H1 (cell line): ENCODE results near the gene CACNA1G. TPM values are rescaled to one million over a fixed set of nuclear protein-coding genes. Genes with fewer than 3 reads are reported as not detected.

Experiments
- CTCF ChIA-PET: fragments of 300-600 bp; sonication (Branson Sonifier 250); formaldehyde crosslinking; loops from one replicate; lab custom pipeline; 2021; ENCODE audit not compliant: partially characterized antibody; lab: Charles Lee
- POLR2A ChIA-PET: fragments of 300-600 bp; sonication (Branson Sonifier 250); formaldehyde crosslinking; loops from one replicate; lab custom pipeline; 2021; ENCODE audit warnings: inconsistent platforms; ENCODE audit not compliant: partially characterized antibody; lab: Charles Lee
- DNase-seq, 2 experiments: peaks; one replicate each; pipeline versions ENCODE4 v3.0.0 to v3.0.0-alpha.2; 2010 to 2022; ENCODE audit warnings: low spot score in 2 of 2, low read depth in 1 of 2, mixed read lengths in 1 of 2
- FAIRE-seq: peaks from 2 replicates; lab custom pipeline; 2011; peaks lifted over from hg19 to GRCh38; lab: Jason Lieb, UNC
- H2AFZ ChIP-seq: 2 replicates; pipeline ENCODE4 v1.8.1; 2012; ENCODE audit warnings: low read length, inconsistent platforms
- H2AK5ac ChIP-seq: 2 replicates; pipeline ENCODE4 v1.6.1; 2013; ENCODE audit warnings: low read depth, low read length
- H2BK120ac ChIP-seq: replicated peaks from 2 replicates; pipeline ENCODE3; 2013; ENCODE audit warnings: low read depth, low read length, inconsistent platforms
- H2BK12ac ChIP-seq: 2 replicates; pipeline ENCODE4 v1.6.1; 2013; ENCODE audit warnings: low read depth, low read length
- H2BK15ac ChIP-seq: 2 replicates; pipeline ENCODE4 v1.6.1; 2013; ENCODE audit warnings: low read length
- H2BK20ac ChIP-seq: 2 replicates; pipeline ENCODE4 v1.6.1; 2013; ENCODE audit warnings: low read length
- H2BK5ac ChIP-seq: 2 replicates; pipeline ENCODE4 v1.6.1; 2013; ENCODE audit warnings: low read depth, low read length
- H3K14ac ChIP-seq: 2 replicates; pipeline ENCODE4 v1.6.1; 2013; ENCODE audit warnings: inconsistent platforms; ENCODE audit not compliant: insufficient read length
- H3K18ac ChIP-seq: 2 replicates; pipeline ENCODE4 v1.6.1; 2013; ENCODE audit warnings: low read length; ENCODE audit errors: extremely low read depth
- H3K23ac ChIP-seq: 2 replicates; pipeline ENCODE4 v1.6.1; 2013; ENCODE audit warnings: inconsistent platforms; ENCODE audit not compliant: insufficient read length
- H3K23me2 ChIP-seq: 2 replicates; pipeline ENCODE4 v1.6.1; 2013; ENCODE audit warnings: low read depth, low read length
- H3K27ac ChIP-seq: 2 replicates; pipeline ENCODE4 v1.6.1; 2011; ENCODE audit warnings: low read depth, low read length, inconsistent platforms
- H3K27me3 ChIP-seq, 4 experiments: replicated peaks in 1 of 4; 1 replicate in 1 of 4; 2 replicates in 3 of 4; pipeline versions ENCODE4 v1.6.1 to v1.8.1; 2011 to 2013; ENCODE audit warnings: low read length in 3 of 4, mild to moderate bottlenecking in 3 of 4, inconsistent platforms in 2 of 4, mixed read lengths in 2 of 4, moderate library complexity in 1 of 4; ENCODE audit not compliant: control insufficient read depth in 3 of 4, insufficient read depth in 3 of 4; ENCODE audit errors: extremely low read depth in 1 of 4
- H3K36me3 ChIP-seq, 4 experiments: 2 replicates each; pipeline versions ENCODE4 v1.6.1 to v1.8.1; 2011 to 2013; ENCODE audit warnings: mild to moderate bottlenecking in 4 of 4, low read length in 3 of 4, moderate library complexity in 2 of 4, control low read depth in 1 of 4, inconsistent platforms in 1 of 4; ENCODE audit not compliant: insufficient read depth in 4 of 4, control insufficient read depth in 2 of 4
- H3K4ac ChIP-seq: replicated peaks from 2 replicates; pipeline ENCODE3; 2013; ENCODE audit warnings: low read length, low read depth, mixed read lengths, inconsistent platforms; ENCODE audit not compliant: insufficient read length
- H3K4me1 ChIP-seq, 4 experiments: replicated peaks in 1 of 4; 1 replicate in 1 of 4; 2 replicates in 3 of 4; pipeline versions ENCODE4 v1.6.1 to v1.8.1; 2011 to 2013; ENCODE audit warnings: low read length in 3 of 4, inconsistent platforms in 2 of 4, mixed read lengths in 1 of 4; ENCODE audit not compliant: insufficient read depth in 4 of 4, control insufficient read depth in 3 of 4
- H3K4me2 ChIP-seq, 2 experiments: 2 replicates each; pipeline versions ENCODE4 v1.6.1 to v1.8.1; 2011 to 2013; ENCODE audit warnings: low read depth in 2 of 2, low read length in 2 of 2, control low read depth in 1 of 2, inconsistent platforms in 1 of 2, mild to moderate bottlenecking in 1 of 2; ENCODE audit not compliant: insufficient read depth in 1 of 2
- H3K4me3 ChIP-seq, 4 experiments: fragments of 200-600, 300-600 bp in 1 of 4; sonication (generic), shearing (Covaris generic), sonication (Bioruptor Twin) in 1 of 4; 2 replicates each; pipeline versions ENCODE4 v1.5.1 to v1.8.1; 2011 to 2016; ENCODE audit warnings: low read length in 4 of 4, low read depth in 3 of 4, control low read depth in 2 of 4, inconsistent platforms in 2 of 4, mild to moderate bottlenecking in 2 of 4, mixed read lengths in 1 of 4, moderate library complexity in 1 of 4; ENCODE audit not compliant: insufficient read depth in 2 of 4; ENCODE audit errors: extremely low read depth in 1 of 4
- H3K56ac ChIP-seq: replicated peaks from 2 replicates; pipeline ENCODE3; 2013; ENCODE audit warnings: low read depth, mild to moderate bottlenecking, mixed read lengths, low read length, inconsistent platforms; ENCODE audit not compliant: insufficient read length
- H3K79me1 ChIP-seq: 2 replicates; pipeline ENCODE4 v1.6.1; 2013; ENCODE audit warnings: low read depth, low read length, control low read depth
- H3K79me2 ChIP-seq, 2 experiments: 2 replicates each; pipeline versions ENCODE4 v1.6.1 to v1.8.1; 2012 to 2013; ENCODE audit warnings: low read length in 2 of 2, mild to moderate bottlenecking in 2 of 2, inconsistent platforms in 1 of 2; ENCODE audit not compliant: insufficient read depth in 2 of 2, control insufficient read depth in 1 of 2
- H3K9ac ChIP-seq, 4 experiments: replicated peaks in 1 of 4; 1 replicate in 1 of 4; 2 replicates in 3 of 4; pipeline versions ENCODE4 v1.6.1 to v1.8.1; 2011 to 2013; ENCODE audit warnings: low read depth in 3 of 4, low read length in 3 of 4, control low read depth in 2 of 4, mild to moderate bottlenecking in 2 of 4, moderate library complexity in 2 of 4, inconsistent platforms in 1 of 4; ENCODE audit errors: extremely low read depth in 1 of 4
- H3K9me3 ChIP-seq, 2 experiments: 2 replicates each; pipeline versions ENCODE4 v1.6.1 to v1.8.1; 2012 to 2013; ENCODE audit warnings: mild to moderate bottlenecking in 2 of 2, moderate library complexity in 2 of 2, control low read depth in 1 of 2, inconsistent platforms in 1 of 2, low read depth in 1 of 2, low read length in 1 of 2, mixed read lengths in 1 of 2; ENCODE audit not compliant: insufficient read depth in 2 of 2
- H4K20me1 ChIP-seq, 2 experiments: replicated peaks in 1 of 2; 2 replicates each; pipeline versions ENCODE3 to v1.8.1; 2011 to 2013; ENCODE audit warnings: inconsistent platforms in 2 of 2, low read length in 2 of 2, mild to moderate bottlenecking in 1 of 2; ENCODE audit not compliant: insufficient read depth in 2 of 2, control insufficient read depth in 1 of 2
- H4K5ac ChIP-seq: 2 replicates; pipeline ENCODE4 v1.6.1; 2013; ENCODE audit warnings: low read length, low read depth, mixed read lengths, inconsistent platforms; ENCODE audit not compliant: insufficient read length
- H4K8ac ChIP-seq: 2 replicates; pipeline ENCODE4 v1.8.0; 2013; ENCODE audit warnings: mild to moderate bottlenecking, moderate library complexity, low read length, inconsistent platforms; ENCODE audit not compliant: insufficient read depth; ENCODE audit errors: extremely low read depth
- H4K91ac ChIP-seq: replicated peaks from 2 replicates; pipeline ENCODE3; 2013; ENCODE audit warnings: low read length, mixed read lengths, inconsistent platforms; ENCODE audit not compliant: insufficient read length
- KDM1A ChIP-seq: fragments of 200-600, 300-600 bp; sonication (generic); IDR thresholded peaks from 2 replicates; pipeline ENCODE4 v1.7.1; 2016; ENCODE audit warnings: mild to moderate bottlenecking, low read length, borderline replicate concordance
- TAF7 ChIP-seq: optimal IDR thresholded peaks from 2 replicates; pipeline ENCODE3; 2011; ENCODE audit warnings: low read depth, mild to moderate bottlenecking, inconsistent platforms, low read length, moderate library complexity, borderline replicate concordance
- WGBS, 2 experiments: shearing (Covaris generic) in 1 of 2; methylation state at CpG; one replicate each; pipeline versions ENCODE4 v1.1.6 to v1.1.7; 2013 to 2015; ENCODE audit warnings: low lambda C conversion rate in 2 of 2, mixed read lengths in 2 of 2, inconsistent platforms in 1 of 2, low coverage in 1 of 2, missing lambda C conversion rate in 1 of 2; ENCODE audit not compliant: insufficient replicate concordance in 2 of 2, insufficient coverage in 1 of 2, insufficient read length in 1 of 2; ENCODE audit errors: extremely low coverage in 1 of 2, missing lambda C conversion rate in 1 of 2; 5-methylcytosine and 5-hydroxymethylcytosine counted together
- polyA plus RNA-seq, 7 experiments: library from polyadenylated mRNA; depleted of rRNA in 3 of 7; stranded (reverse) in 5 of 7; unstranded in 2 of 7; fragments of >200 nt in 5 of 7; fragments of 200-250 nt in 2 of 7; gene quantifications; 1 replicate in 5 of 7; 2 replicates in 1 of 7; 4 replicates in 1 of 7; pipeline versions ENCODE4 v1.2.1 to v1.2.3, GENCODE V29; 2011 to 2013; ENCODE audit warnings: missing spikeins in 2 of 7, mixed read lengths in 2 of 7
- total RNA-seq: library from RNA; stranded (reverse); fragmentation: NEBNext Ultra II Directional; extraction: Animal tissue kit (Norgen Biotek cat#: 25700); gene quantifications from 2 replicates; pipeline ENCODE4 v1.2.1, GENCODE V29; 2021

CACNA1G gene
- total and polyA plus RNA-seq, 2 of the 8 experiments (the other 6 are each of a cell fraction or from before 2014, with no cell fraction given) = 2.9 to 4.9 TPM

DNA sequence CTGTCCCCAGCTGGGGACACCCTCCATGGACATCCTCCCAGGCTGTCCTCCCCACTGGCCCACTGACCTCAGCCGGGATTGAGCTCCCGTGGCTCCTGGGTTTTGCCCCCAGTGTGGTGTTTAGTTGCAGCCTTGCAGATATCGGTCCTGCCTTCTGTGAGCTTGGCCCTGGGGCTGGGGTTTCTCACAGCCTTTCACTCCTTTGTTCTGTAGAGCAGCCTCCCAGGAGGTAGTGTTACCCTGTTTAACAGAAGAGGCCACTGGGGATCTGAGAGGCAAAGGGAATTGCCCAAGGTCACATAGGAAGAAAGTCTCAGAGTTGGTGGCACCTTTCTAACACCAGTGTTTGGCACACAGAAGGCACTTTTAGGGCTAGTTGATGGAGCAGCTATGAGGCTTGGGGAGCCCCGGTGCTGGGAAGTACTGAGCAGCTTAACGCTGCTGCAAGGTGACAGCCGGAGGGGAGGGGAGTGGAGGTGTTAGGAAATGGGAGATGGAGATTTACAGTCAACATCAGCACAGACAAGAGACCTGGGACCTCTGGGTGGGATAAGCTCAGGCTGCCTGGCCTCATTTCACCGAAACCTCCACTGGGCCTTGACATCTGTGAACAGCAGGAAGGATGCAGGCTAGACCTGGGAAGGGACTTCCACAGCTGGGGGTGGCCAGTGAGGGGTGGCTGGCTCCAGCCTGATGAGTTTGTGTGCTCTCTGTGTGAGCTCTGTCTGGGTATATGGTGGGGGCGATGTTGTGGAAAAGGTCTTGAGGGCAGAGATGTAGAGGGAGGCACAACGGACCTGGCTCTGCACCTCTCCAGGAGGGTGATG lies 26.1 kb downstream of the CACNA1G start:
- H2AK5ac ChIP-seq = no peak overlapping the region
- FAIRE-seq (no peak), DNase-seq (no peak)
- ChIA-PET CTCF (interaction anchor here (1.0 to 10.2 kb wide), 16 partner anchors 8 to 99 kb away, joined by 3 to 95 read pairs (median 6); no protein-coding TSS in a partner anchor), POLR2A (interaction anchor here (0.7 to 1.5 kb wide), 3 partner anchors 9 to 33 kb away, joined by 3 to 4 read pairs (median 3); no protein-coding TSS in a partner anchor)
- H3K4me2 ChIP-seq = peak overlapping the region; percentile 9 to 39; a peak in 2 of 4 replicates
- no peak overlapping the region for H3K9ac ChIP-seq
- no peaks in the 10 kb centered on the region; a peak in 1 of 7 replicates for H3K27me3 ChIP-seq
- H3K27ac ChIP-seq = no peak overlapping the region
- H3K4me1 ChIP-seq = peaks cover 0 to 13% (median 4%) of the 10 kb centered on the region in 4 experiments; a peak in 6 of 7 replicates
- no peak overlapping the region for H2BK5ac ChIP-seq
- H3K79me1 ChIP-seq = no peaks in the 10 kb centered on the region
- H2BK20ac ChIP-seq = no peak overlapping the region
- no peaks in the 10 kb centered on the region for H3K23me2 ChIP-seq
- H3K56ac ChIP-seq = no peak overlapping the region
- H4K91ac ChIP-seq = peak overlapping the region; percentile 44
- H3K14ac ChIP-seq = no peak overlapping the region
- no peaks in the 10 kb centered on the region for H3K79me2 ChIP-seq
- 0 out of 2 replicates have a peak overlapping the region, but pooled peaks have one; percentile 50 for H2BK12ac ChIP-seq
- H3K9me3 ChIP-seq = no peaks in the 10 kb centered on the region
- no peaks in the 10 kb centered on the region for H4K20me1 ChIP-seq
- H3K18ac ChIP-seq = no peak overlapping the region
- H4K5ac ChIP-seq = no peak overlapping the region
- WGBS, 2 experiments = 82% methylated on average over 9 of the region's 9 CpGs; no CpG with 5 or more reads in 1 of the 2 experiments
- no peak overlapping the region for H2BK120ac ChIP-seq
- H4K8ac ChIP-seq = no peak overlapping the region; the same call in 1 of the 2 replicates
- no peak overlapping the region for H2AFZ ChIP-seq
- H3K23ac ChIP-seq = no peak overlapping the region
- no peak overlapping the region for H2BK15ac ChIP-seq
- TF ChIP-seq TAF7 (no peak), KDM1A (peak; percentile 90)
- H3K36me3 ChIP-seq = no peaks in the 10 kb centered on the region
- no peak overlapping the region for H3K4me3 ChIP-seq
- no peak overlapping the region for H3K4ac ChIP-seq
